NB4 (cell line): ENCODE data around the gene RIC1.

ENCODE experiments used
- CTCF ChIP-seq: IDR thresholded peaks from one replicate; pipeline ENCODE4 v1.5.1; 2012; ENCODE audit warnings: low read depth, low read length
- MAX ChIP-seq: IDR thresholded peaks from 2 replicates; pipeline ENCODE4 v1.6.1; 2011; ENCODE audit warnings: low read depth, low read length
- MYC ChIP-seq: IDR thresholded peaks from 2 replicates; pipeline ENCODE4 v1.6.1; 2011; ENCODE audit warnings: low read depth, low read length
- POLR2A ChIP-seq: IDR thresholded peaks from 2 replicates; pipeline ENCODE4 v1.6.1; 2011; ENCODE audit warnings: mild to moderate bottlenecking; ENCODE audit not compliant: insufficient read length; ENCODE audit errors: extremely low read depth

- no peak for TF ChIP-seq CTCF
- no peak for TF ChIP-seq MYC
- TF ChIP-seq POLR2A, result no peak
- TF ChIP-seq MAX, result no peak
Measured at GRCh38 chr9:5817862-5818261, 189.0 kb downstream of the RIC1 start.
